OCI-LY1 (cell line): ENCODE data around the gene FNDC3A.

ENCODE experiments used
- EZH2 ChIP-seq: fragments of 200-600 bp; sonication (generic), shearing (Covaris generic); IDR thresholded peaks from 2 replicates; pipeline ENCODE4 v1.8.0; 2017; ENCODE audit warnings: borderline replicate concordance, mixed run types, mild to moderate bottlenecking, antibody characterized with exemption, low read length, moderate library complexity, mixed read lengths
- TF ChIP-seq, protein P1 (sequence below): fragments of 200-600 bp; sonication (generic), shearing (Covaris generic); IDR thresholded peaks from 2 replicates; pipeline ENCODE4 v1.5.1; 2017; ENCODE audit warnings: mild to moderate bottlenecking, antibody characterized with exemption, low read length, moderate library complexity, mixed read lengths

DNA sequence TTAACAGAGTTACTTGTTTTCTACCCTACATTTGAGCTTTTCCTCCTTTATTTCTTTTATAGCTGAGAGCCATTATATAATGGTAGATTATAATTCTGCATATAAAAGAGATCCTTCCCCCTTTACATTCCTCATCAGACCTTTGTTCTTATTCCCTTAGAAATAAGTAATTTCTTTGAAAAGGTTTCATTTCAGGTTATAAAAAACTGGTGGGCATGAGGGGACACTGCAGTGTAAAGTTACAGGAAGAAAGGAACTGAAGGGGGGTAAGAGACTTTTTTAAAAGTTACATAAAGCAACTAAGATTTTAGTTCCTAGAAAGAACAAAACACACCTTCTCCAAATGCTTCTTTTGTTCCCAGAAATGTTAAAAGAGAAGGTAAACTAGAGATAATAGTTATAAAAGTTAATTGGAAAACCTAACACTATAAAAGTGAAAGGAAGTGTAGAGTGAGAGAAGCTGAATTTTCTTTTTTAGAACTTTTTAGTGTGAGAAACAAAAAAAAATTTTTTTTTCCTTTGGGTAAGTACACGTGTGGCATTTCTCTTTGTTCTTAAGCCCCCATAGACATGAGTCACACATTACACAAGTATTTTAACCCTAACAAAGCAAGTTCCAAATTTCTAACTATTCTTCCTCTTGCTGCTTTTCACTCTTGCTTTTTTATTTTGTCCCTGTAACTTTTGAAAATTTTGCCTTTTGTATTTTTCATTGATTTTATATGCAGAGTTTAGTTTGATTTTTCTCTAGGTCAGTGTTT lies 138.0 kb downstream of the FNDC3A start:
- TF ChIP-seq, protein P1, sequence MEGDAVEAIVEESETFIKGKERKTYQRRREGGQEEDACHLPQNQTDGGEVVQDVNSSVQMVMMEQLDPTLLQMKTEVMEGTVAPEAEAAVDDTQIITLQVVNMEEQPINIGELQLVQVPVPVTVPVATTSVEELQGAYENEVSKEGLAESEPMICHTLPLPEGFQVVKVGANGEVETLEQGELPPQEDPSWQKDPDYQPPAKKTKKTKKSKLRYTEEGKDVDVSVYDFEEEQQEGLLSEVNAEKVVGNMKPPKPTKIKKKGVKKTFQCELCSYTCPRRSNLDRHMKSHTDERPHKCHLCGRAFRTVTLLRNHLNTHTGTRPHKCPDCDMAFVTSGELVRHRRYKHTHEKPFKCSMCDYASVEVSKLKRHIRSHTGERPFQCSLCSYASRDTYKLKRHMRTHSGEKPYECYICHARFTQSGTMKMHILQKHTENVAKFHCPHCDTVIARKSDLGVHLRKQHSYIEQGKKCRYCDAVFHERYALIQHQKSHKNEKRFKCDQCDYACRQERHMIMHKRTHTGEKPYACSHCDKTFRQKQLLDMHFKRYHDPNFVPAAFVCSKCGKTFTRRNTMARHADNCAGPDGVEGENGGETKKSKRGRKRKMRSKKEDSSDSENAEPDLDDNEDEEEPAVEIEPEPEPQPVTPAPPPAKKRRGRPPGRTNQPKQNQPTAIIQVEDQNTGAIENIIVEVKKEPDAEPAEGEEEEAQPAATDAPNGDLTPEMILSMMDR = no peak
- TF ChIP-seq EZH2 = no peak
